ENCODE data around the gene MAST4. TPM values are rescaled to one million over a fixed set of nuclear protein-coding genes. Genes with fewer than 3 reads are reported as not detected.

The MAST4 gene
- total and polyA plus RNA-seq, 2 of the 8 experiments (the other 6 are each of a cell fraction or from before 2014, with no cell fraction given) = 1.5 to 2.6 TPM

DNA sequence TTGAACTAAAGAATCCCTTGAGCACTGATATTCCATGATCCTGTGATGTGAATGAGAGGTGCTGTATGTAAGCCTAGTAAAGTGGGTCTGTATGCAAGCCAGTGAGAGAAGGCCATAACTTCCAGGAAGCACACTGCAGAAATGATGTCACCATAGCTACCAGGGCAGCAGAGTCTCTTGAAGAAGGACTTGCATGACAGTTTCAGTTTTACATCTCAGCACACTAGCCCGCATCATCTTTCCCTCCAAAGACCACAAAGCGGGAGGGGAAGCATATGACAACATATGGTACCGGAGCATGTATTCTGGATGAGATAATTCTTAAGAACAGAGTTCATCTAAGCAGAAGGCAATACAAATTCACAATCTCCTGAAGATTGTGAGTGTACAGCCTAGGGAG is 37.6 kb upstream of the MAST4 start:
- H4K5ac ChIP-seq (ENCODE audit: insufficient read length, low read depth, low read length) = no peak overlapping the region
- H3K4me2 ChIP-seq (ENCODE audit: insufficient read depth in 1 of 2, low read depth in 2 of 2, low read length in 2 of 2) = no peak overlapping the region
- no peak overlapping the region for H3K27ac ChIP-seq (ENCODE audit: low read depth, low read length)
- no peak overlapping the region for H2BK120ac ChIP-seq (replicated peaks; ENCODE audit: low read depth, low read length)
- CTCF ChIA-PET (ENCODE audit: partially characterized antibody) = interaction anchor here (1.0 to 1.8 kb wide), 2 partner anchors 19 to 252 kb away, joined by 3 read pairs; no protein-coding TSS in a partner anchor
- peaks cover 0 to 5% of the 10 kb centered on the region in 2 experiments; a peak in 2 of 4 replicates for H3K9me3 ChIP-seq (ENCODE audit: insufficient read depth in 2 of 2, low read depth in 1 of 2, low read length in 1 of 2)
- no peak overlapping the region for H3K4ac ChIP-seq (replicated peaks; ENCODE audit: insufficient read length, low read depth, low read length)
- H3K9ac ChIP-seq (replicated peaks in 1 of 4; ENCODE audit: extremely low read depth in 1 of 4, low read depth in 3 of 4, low read length in 3 of 4) = no peak overlapping the region
- H3K18ac ChIP-seq (ENCODE audit: extremely low read depth, low read length) = no peak overlapping the region
- H4K91ac ChIP-seq (replicated peaks; ENCODE audit: insufficient read length, low read length) = no peak overlapping the region
- H3K79me1 ChIP-seq (ENCODE audit: low read depth, low read length) = no peaks in the 10 kb centered on the region
- no peaks in the 10 kb centered on the region for H3K79me2 ChIP-seq (ENCODE audit: control insufficient read depth in 1 of 2, insufficient read depth in 2 of 2, low read length in 2 of 2)
- no peaks in the 10 kb centered on the region for H3K36me3 ChIP-seq (ENCODE audit: control insufficient read depth in 2 of 4, insufficient read depth in 4 of 4, low read length in 3 of 4)
- H2BK20ac ChIP-seq (ENCODE audit: low read length) = no peak overlapping the region
- no peaks in the 10 kb centered on the region for H3K27me3 ChIP-seq (replicated peaks in 1 of 4; ENCODE audit: control insufficient read depth in 3 of 4, extremely low read depth in 1 of 4, insufficient read depth in 3 of 4, low read length in 3 of 4)
- POLR2A ChIA-PET (ENCODE audit: partially characterized antibody) = no interaction called here
- no peak overlapping the region for H2BK12ac ChIP-seq (ENCODE audit: low read depth, low read length)
- no peak overlapping the region for H2BK15ac ChIP-seq (ENCODE audit: low read length)
- H2AFZ ChIP-seq (ENCODE audit: low read length) = no peak overlapping the region
- no peak overlapping the region for H4K8ac ChIP-seq (ENCODE audit: extremely low read depth, insufficient read depth, low read length)
- H4K20me1 ChIP-seq (replicated peaks in 1 of 2; ENCODE audit: control insufficient read depth in 1 of 2, insufficient read depth in 2 of 2, low read length in 2 of 2) = no peaks in the 10 kb centered on the region
- H3K56ac ChIP-seq (replicated peaks; ENCODE audit: insufficient read length, low read depth, low read length) = no peak overlapping the region
- H3K23me2 ChIP-seq (ENCODE audit: low read depth, low read length) = no peaks in the 10 kb centered on the region
- no peak for DNase-seq (ENCODE audit: low read depth in 1 of 2, low spot score in 2 of 2)
- WGBS, 2 experiments (ENCODE audit: extremely low coverage in 1 of 2, insufficient coverage in 1 of 2, insufficient read length in 1 of 2, insufficient replicate concordance in 2 of 2, low coverage in 1 of 2, low lambda C conversion rate in 2 of 2, missing lambda C conversion rate in 1 of 2) = 93% methylated on average over 3 of the region's 3 CpGs; no CpG with 5 or more reads in 1 of the 2 experiments
- no peak for FAIRE-seq
- H3K23ac ChIP-seq (ENCODE audit: insufficient read length) = no peak overlapping the region
- no peaks in the 10 kb centered on the region for H3K4me1 ChIP-seq (replicated peaks in 1 of 4; ENCODE audit: control insufficient read depth in 3 of 4, insufficient read depth in 4 of 4, low read length in 3 of 4)
- no peak overlapping the region for H3K14ac ChIP-seq (ENCODE audit: insufficient read length)
- no peak overlapping the region for H3K4me3 ChIP-seq (ENCODE audit: extremely low read depth in 1 of 4, insufficient read depth in 2 of 4, low read depth in 3 of 4, low read length in 4 of 4)
- no peak overlapping the region for H2BK5ac ChIP-seq (ENCODE audit: low read depth, low read length)
- no peak overlapping the region for H2AK5ac ChIP-seq (ENCODE audit: low read depth, low read length)
- TF ChIP-seq CEBPB (IDR thresholded peaks at IDR 0.05; ENCODE audit: low read depth, low read length) = no peak
- TF ChIP-seq, protein P1, sequence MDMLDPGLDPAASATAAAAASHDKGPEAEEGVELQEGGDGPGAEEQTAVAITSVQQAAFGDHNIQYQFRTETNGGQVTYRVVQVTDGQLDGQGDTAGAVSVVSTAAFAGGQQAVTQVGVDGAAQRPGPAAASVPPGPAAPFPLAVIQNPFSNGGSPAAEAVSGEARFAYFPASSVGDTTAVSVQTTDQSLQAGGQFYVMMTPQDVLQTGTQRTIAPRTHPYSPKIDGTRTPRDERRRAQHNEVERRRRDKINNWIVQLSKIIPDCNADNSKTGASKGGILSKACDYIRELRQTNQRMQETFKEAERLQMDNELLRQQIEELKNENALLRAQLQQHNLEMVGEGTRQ (IDR thresholded peaks at IDR 0.05; ENCODE audit: low read length) = no peak

Measured in H1 (cell line).